ENCODE measurements around the gene FBXW10.
"Not testable (repeated sequence)": the region's sequence is repeated elsewhere in the genome, so short reads cannot be mapped to it uniquely, and the experiment has no call there.

The FBXW10 gene

DNA sequence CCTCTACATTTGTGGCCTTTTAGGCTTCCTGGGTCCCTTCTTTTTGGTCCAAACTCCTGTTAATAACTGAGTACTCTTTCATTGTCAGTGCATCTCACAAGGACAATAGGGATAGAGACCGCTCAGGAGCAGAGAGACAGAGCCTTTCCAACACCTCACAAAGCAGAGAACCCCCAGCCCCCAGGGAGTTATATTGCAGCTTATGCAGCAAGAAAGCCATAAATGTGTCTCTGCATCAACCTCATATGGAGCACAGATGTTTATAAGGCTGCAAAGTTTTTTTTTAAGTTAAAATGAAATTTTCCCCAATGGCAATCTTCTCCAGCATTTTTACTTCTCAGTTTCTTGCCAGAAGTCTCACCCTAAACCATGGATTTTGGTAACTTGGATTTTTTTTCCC, 6.4 kb downstream of the FBXW10 start:
- not testable (repeated sequence) for DNase-seq

DNA sequence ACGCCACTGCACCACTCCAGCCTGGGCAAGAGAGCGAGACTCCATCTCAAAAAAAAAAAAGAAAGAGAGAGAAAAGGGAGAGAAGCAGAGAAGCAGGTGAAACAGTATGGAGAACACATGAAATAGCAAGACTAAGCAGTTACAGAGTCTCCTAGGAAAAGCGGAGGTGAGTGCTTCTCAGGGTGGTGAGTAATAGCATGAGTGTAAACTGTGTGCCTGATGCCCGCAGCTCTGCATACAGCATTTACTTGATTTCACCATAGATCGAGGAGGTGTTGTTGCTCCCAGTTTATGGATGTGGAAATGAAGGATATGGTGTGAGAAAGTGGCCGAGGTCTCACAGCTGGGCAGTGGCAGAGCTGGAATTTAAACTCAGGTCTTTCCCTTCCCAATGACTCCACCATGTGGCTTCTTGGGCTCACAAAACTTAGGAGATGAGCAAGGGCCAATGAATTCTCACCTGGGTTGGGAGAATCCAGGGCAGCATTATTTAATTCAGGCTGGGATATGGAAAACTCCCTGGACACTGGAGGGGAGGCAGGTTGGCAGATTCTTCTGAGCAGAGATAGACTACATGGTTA, 10.1 kb downstream of the FBXW10 start:
- not testable (repeated sequence) for DNase-seq

DNA sequence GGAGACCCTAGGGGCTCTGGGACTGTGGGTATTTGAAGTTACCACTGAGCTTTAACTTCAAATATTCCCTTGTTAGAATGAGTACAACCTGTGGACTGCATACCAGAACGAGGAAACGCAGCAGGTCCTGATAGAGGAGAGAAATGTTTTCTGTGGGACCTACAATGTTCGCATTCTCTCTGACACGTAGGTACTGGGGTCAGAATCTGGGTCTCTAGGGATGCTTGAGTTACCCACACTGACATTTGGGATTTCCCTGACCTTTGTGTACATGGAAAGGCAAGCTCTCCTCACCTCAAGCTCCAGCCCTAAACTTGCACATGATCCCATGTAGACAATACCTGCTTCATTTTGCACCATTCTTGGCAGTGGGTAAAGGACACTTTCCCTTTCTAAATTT, 12.1 kb downstream of the FBXW10 start:
- not testable (repeated sequence) for DNase-seq

DNA sequence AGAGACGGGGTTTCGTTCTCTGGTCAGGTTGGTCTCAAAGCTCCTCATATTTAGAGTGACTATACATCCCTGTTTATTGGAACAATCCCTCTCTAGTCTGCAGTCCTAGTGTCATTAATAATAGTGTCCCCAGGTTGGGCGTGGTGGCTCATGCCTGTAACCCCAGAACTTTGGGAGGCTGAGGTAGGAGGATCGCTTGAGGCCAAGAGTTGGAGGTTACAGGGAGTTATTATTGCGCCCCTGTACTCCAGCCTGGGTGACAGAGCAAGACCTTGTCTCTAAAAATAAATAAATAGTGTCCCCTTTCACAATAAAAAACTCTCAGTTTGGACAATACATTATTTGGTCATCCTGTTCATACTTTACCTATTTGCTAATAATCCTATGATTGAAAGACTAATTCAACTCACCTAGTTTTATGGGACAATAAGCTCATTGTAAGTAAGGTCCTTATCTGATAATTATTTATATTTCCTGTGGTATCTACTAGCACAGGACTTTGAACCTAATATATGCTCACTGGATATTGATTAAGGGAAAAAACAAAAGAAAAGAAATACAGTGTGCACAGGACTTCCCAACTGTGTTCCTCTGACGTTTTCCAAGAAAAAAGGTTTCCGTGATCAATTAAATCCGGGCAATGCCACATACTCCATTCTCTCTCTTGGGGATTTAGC, 13.7 kb downstream of the FBXW10 start:
- not testable (repeated sequence) for DNase-seq

DNA sequence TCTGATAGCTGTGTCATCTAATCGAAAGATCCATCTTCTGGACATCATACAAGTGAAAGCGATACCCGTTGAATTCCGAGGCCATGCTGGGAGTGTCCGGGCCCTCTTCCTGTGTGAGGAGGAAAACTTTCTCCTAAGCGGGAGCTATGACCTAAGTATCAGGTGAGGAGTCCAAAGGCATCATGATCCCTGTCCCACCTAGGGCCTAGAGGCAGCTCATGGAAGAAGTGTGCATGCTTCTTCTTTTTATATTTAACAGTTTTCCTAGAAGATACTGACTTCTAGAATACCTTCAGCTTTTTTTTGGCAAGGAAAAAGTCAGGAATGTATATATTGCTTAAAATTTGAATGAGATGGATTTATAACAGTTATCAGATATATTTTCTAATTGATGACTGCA, 14.5 kb downstream of the FBXW10 start:
- DNase-seq = not testable (repeated sequence)

DNA sequence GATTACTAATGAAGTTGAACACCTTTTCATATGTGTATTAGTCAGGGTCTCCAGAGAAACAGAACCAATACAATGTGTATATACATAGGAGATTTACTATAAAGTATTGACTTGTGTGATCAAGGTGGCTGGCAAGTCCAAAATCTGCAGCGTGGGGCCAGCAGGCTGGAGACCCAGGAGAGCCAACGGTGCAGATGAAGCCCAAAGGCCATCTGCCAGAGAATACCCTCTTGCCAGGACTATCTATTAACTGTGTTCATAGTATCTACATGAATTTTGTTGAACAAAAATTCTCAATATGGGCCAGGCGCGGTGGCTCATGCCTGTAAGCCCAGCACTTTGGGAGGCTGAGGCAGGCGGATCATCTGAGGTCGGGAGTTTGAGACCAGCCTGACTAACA, 16.4 kb downstream of the FBXW10 start:
- DNase-seq = not testable (repeated sequence)

DNA sequence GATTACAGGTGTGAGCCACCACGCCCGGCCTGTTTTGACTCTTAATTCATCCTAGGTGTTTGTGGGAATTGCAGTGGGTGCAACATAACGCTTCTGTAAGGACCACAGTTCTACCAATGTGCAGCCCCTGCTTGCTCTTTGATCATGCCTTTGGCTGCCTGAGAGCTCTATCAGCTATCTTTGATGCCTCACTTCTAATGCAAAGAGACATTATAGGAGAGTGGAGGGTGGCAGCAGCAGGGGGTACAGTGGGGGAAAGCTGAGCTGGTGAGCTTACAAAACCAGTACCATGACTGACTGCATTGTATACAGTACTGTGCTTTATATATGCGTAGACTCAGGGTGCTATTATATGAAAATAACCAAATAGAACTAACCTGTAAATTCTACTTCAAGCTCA, 26.7 kb downstream of the FBXW10 start:
- DNase-seq = not testable (repeated sequence)

DNA sequence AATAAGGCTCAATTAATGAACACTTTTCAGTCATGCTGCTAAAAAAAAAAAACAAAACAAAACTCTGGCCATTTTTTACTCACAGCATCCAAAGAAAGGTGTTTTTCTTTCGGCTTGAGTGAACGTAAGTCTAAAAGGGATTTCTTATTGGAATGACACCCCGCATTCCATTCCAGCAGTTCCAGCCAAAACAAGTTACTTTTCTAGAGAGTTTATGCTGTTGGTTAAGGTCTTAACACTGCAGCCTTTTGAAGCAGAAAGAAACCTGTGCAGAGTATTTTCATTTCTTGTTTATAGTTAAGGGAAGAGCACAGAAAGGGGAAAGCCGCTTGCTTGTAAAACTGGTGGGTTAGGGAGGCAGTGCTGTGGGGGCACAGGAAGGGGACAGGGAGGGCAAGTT, 27.2 kb downstream of the FBXW10 start:
- DNase-seq = not testable (repeated sequence)

DNA sequence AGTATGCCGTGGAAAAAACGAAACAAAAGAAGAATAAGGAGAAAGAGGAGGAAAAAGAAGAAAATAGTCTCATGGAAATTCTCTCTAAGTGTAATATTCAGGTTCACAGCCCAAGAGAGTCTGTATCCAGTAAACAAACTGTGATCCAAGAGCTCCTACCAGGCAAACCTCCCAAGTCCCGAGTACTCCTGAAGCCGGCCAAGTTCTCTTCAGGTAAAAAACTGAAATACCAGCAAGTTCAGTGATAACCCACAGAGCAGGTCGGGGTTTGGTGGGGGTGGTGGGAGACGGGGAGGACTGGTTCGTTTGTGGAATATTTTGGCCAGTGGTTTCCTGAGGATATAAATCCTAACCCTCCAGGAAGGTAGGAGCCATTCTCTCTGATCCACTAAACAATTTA, 28.6 kb downstream of the FBXW10 start:
- DNase-seq = no peak

DNA sequence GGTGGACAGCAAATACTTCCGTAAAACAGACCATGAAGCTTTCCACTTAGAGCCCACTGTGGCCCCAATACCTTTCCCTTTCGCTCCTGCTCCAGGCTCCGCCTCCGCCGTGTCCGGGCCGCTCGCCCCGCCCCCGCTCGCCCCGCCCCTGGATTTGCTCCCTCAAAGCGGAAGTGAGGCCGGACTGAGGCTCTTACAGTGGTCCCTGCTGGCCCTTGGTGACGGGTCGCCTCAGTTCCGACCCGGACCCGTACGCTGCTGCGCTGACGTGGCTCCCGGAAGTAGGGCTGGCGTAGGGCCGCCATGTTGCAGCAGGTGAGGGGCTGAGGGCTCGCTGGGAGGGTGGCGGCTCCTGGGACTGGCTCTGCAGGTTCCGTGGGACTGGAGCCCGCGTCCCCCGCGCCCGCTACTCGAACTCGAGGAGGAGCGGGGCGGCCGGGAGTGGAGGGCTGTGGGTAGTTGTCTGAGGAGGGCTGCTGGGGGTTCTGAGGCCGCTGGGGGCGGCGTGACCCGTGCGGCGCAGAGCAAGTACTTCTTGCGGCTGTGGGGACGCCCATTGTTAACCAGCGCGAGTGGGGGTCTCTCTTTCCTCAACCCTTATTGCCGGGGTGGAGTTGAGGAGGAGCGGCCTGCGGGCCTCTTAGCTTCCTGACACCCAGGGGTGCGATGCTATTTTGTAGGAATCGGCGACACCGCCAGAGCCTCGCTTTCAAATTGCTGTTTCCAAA, 37.3 kb downstream of the FBXW10 start, which contains the start of gene TVP23B:
Gene TVP23B (plus strand): TSS at position 193 of the 728 bp plus-strand sequence. CDS start 111 bp downstream, at position 304.
- peak; percentile 99 for DNase-seq

DNA sequence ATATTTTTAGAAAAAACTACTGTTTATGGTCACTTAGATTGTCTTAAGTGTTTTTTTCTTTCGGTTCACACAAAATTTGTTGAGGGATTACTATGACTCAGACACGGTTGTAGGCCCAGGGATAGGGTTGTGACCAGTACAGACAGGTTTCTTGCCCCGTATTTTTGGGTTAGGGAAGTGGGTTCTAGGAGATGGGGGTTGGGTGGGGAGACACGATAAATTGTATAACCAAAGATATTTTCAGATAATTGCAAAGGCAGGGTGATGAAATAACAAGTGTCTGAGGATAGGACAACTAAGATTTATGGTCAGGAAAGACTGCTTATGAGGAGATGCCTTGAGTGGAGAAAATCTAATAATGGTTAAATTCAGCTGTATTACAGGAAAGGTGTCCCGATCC, 38.0 kb downstream of the FBXW10 start:
- not testable (repeated sequence) for DNase-seq

DNA sequence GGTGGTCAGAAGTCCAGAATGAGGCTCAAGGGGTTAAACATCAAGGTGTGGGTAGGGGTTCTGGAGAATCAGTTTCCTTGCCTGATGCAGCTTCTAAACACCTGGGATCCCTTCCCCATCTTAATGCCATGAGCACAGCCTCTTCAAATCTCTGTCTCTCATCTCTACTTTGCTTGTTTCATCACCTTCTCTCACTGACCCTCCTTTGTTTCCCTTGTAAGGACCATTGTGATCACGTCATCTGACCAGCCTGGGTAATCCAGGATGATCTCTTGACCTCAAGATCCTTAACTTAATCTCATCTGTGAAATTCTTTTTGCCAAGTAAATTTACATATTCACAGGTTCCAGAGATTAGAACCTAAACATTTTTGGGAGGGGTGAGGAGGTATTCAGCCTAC, 42.1 kb downstream of the FBXW10 start:
- DNase-seq = peak; percentile 11

DNA sequence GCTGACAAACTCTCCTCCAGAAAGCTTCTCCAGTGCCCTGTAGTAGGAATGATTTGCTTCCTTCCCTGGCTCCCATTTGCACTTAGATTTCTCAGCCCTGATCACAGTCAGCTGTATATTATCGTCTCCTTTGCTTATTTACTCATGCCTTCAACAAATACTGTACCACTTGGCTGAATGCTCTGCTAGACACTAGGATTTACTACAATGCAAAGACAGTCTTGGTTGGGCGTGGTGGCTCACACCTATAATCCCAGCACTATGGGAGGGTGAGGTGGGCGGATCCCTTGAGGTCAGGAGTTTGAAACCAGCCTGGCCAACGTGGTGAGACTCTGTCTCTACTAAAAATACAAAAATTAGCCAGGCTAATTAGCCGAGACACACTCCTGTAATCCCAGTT, 43.0 kb downstream of the FBXW10 start:
- DNase-seq = not testable (repeated sequence)

DNA sequence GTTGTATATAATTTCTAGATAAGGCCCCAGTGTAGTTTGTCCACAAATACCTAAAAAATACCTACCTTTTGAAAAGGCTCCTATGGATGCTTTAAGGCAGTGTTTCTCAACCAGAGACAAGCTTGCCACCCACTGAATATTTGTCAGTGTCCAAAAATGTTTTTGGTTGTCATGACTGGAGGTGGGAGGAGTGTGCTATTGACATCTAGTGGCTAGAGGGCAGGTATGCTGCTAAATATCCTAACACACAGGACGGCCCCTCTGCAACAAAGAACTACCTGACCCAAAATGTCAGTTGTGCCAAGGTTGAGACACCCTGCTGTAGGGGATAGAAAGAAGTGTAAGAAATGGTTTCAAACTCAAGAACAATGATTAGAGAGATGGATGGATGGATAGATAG, 47.5 kb downstream of the FBXW10 start:
- not testable (repeated sequence) for DNase-seq

DNA sequence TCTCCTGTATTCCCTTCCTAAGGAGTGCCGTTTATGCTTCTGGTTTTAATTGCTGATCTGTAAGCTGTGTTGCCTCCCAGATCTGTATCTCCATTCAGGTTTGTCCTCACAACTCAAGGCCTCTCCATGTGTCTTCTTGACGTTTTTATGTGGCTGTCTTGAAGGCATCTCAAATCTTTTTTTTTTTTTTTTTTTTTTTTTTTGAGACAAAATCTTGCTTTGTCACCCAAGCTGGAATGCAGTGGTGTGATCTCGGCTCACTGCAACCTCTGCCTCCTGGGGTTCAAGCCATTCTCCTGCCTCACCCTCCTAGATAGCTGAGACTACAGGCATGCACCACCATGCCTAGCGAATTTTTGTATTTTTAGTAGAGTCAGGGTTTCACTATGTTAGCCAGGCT, 51.0 kb downstream of the FBXW10 start:
- DNase-seq = not testable (repeated sequence)

DNA sequence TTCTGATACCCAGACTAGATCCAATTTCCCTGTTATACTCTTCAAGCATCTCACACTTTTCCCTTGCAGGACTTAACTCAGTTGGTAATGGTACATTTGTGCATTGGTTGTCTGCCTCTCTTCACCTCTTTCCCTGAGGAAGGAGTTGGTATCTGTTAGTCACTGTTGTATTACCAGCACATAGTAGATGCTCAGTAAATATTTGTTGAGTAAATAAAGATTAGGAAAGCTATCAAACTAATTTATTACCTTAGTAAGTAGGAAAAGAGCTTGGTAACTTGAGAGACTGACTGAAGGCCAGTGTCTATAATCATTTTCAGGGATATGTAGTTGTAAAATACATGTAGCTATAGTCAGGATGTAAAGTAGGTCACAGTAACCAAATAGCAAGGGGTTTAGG, 53.0 kb downstream of the FBXW10 start:
- DNase-seq = not testable (repeated sequence)

DNA sequence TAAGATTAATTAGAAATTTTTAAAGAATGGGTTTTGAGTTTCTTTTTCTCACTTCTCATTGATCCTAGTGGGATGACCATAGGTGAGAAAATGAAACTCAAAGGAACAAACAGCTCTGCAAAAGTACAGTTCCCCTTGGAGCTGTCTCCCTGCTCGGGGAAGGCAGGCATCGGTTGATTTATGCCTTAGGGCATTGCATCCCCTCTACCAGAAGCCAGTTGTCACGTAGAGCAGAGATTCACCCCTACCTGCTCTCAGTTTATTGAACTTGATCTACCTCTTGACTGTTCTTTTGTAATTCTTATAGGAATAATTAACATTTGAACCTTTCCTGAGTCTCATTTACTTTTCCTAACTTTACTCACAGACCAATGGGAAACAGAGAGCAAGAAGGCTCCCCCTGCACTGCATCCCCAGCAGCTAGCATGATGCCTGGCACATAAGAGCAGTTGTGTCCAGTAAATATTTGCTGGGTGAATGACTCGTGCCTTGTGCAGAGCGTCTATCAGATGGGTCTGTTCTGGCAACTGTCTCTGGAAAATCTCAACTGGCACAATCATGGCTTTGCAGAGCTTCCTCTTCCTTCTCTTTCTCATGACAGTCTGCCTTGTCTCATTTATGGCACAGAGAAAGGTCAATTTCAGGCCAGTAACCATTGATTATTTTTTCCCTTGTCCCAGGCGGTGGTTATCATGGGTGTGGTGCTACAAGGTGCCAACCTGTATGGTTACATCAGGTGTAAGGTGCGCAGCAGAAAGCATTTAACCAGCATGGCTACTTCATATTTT, 59.8 kb downstream of the FBXW10 start:
- DNase-seq = not testable (repeated sequence)

DNA sequence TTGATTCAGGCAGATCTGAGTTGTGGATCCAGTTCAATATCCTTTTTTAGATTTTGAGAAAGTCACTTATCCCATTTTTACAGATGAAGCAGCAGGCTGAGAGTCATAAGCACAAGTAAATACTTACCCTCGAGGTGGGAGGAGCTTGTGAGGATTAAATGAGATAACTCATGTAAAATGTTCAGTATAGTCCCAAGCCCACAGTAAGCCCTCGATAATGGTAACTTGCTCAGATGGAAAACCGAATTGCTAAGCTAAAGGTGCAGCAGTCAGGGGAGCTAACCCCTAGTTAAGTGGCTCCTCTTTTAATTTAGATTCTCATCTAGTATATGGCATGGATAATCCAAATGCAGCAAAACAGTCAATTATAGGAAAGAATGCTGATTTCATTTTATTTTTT, 72.1 kb downstream of the FBXW10 start:
- peak; percentile 47 for DNase-seq

DNA sequence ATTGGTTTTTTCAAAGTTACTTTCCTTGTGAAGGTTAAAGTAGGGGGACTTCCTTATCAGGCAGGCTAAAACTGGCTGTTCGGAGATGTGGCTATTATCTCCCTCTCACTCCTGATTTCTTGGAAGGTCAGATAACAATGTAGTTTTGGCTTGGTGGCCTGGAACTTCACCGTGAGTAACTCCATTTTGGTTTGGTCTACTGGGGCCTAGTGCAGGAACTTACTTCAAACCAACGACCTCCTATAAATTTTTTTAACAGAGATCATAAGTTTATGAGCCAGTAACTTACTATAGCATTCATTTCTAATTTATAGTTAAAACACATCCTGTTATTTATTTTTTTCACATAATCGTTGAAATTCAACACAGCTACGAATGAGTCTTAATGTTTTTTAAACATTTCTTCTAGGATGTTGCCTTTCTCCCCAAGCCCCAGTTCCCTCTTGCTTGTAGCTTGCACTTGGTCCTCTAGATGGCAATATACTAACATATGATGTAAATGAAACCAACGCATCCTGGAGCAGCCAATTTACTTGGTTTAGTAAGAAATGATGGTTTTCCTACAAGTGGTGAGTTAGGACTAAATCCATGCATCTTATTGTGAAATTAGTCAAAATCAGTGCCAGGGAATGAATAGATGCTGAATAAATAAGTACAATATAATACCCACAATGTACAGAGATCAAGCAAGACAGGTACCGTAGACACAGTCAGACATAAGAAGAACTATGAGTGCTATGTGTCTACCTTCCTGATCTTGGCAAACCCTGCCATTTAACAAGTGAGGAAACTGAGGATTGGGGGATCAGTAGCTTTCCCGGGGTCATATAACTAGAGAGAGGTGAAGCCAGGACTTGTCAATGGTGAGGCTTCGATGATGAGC, 72.9 kb downstream of the FBXW10 start:
- peak; percentile 84 for DNase-seq

DNA sequence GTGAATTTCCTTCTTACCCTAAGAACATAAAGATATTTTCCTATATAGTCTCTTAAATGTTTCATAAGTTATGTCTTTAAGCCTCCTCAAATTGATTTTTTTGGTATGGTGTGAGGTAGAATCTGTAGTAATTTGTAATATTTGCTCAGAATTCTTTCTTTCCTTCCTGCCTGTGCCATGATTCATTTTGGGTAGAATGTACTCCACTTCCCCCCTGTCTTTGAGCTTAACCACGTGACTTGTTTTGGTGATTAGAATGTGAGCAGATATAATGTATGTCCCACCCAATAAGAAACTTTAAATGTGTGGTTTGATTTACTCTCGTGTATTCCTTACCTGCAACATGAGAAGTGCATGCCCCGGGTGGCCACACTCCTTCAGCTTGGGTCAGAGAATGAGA, 77.6 kb downstream of the FBXW10 start:
- DNase-seq = not testable (repeated sequence)

DNA sequence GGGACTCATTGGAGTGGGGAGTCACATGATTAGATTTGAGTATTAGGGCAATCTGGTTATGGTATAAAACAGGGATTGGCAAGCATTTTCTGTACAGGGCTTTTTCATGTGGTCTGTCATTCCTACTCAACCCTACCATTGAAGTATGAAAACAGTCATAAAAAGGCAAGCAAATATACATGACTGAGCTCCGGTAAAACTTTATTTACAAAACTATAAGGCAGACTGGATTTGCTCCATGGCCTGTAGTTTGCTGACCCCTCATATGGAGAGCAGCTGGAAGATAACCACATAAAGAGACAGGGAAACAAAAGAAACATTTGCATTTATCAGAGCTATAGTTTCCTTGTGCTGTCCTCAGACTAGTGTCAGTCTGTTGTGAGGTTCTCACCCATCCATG, 83.8 kb downstream of the FBXW10 start:
- DNase-seq = not testable (repeated sequence)
